Epithelial cell of proximal tubule (primary cell): ENCODE data around the gene U2SURP. TPM values are rescaled to one million over a fixed set of nuclear protein-coding genes. Genes with fewer than 3 reads are reported as not detected.
"Not testable (repeated sequence)": the region's sequence is repeated elsewhere in the genome, so short reads cannot be mapped to it uniquely, and the experiment has no call there.

ENCODE experiments used
- DNase-seq: peaks from one replicate; pipeline ENCODE4 v3.0.0-alpha.2; 2011; ENCODE audit warnings: low read depth
- H3K4me3 ChIP-seq: 2 replicates; pipeline ENCODE4 v1.5.1; 2011; ENCODE audit warnings: low read depth, mild to moderate bottlenecking, low read length
- CTCF ChIP-seq: conservative IDR thresholded peaks from 2 replicates; pipeline ENCODE4 v1.5.1; 2012; ENCODE audit warnings: low read depth, mild to moderate bottlenecking, low read length
- total RNA-seq: library from RNA; depleted of rRNA; stranded (reverse); fragments of >200 nt; gene quantifications from 2 replicates; pipeline ENCODE4 v1.2.3, GENCODE V29; 2015

Gene U2SURP
- total RNA-seq, 1 donor from 2014 or later: 77.7 TPM

GRCh38 chr3:143067201-143067600, 65.8 kb downstream of the U2SURP start:
- DNase-seq: no peak
- no peak for TF ChIP-seq CTCF

DNA sequence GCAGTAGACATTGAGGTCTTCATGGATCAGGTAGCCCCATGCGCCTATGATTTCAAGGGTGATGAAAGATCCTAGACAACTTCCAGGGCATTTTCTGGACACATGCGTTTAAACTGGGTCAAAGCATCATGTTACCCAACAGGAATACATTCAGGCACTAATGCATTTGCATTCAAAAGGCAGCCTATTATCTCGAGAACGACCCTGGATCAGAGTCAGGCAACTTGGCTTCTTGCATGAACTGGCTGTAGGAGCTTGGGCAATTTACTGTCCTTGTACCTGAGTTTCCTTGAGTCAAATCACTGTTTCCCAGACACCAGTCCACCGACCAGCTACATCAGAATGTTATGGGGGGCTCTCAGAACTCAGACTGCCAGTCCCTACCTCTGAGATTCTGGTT, 66.7 kb downstream of the U2SURP start:
- no peak overlapping the region for H3K4me3 ChIP-seq
- DNase-seq: no peak
- no peak for TF ChIP-seq CTCF

More at GRCh38 chr3:143067201-143067600, 65.8 kb downstream of the U2SURP start:
- no peak overlapping the region for H3K4me3 ChIP-seq

DNA sequence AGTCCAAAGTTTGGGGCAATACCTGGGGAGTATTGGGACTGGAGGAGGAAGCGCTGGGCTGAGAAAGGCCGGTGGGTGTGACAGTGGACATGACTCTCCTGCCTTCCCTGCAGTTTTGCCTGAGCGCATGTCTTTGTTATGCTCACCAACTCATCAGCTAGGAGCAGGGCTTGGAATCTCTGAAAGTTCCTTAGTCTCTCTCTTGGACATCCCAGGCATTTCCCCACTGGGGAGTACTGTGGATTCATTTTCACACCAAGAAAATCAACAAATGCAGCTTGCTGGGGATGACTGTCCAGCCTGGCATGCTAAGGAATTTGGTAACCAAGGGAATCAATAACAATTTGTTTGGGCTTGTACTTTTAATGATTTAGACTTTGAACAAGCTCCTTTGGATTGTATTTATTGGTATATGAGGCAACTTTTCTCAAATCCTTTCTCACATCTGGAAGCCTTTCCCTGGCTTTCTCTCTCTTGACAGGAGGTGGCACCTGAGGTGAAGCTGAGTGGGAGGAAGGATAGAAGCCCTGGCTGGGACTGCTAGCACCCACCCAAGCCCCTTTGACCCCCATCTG, 69.7 kb downstream of the U2SURP start:
- TF ChIP-seq CTCF: peak; percentile 44
- no peak overlapping the region for H3K4me3 ChIP-seq
- peak; percentile 91 for DNase-seq

DNA sequence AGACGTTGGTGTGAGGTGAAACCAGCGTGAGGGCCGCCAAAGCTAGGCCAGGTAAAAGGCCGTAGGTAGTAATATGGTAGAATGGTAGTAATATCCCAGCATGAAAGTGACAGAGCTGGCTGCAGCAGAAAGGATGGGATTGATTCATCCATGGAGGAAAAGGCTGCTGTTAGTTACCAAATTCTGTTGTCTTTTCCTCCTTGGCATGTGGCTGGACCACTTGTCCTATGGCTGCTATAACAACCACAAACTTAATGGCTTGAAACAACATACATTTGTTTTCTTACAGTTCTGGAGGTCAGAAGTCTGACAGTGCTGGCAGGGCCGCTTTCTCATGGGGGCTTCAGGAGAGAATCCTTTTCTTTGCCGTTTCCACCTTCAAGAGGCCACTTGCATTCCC, 70.4 kb downstream of the U2SURP start:
- H3K4me3 ChIP-seq: no peak overlapping the region
- TF ChIP-seq CTCF: no peak
- no peak for DNase-seq

GRCh38 chr3:143072298-143073020, 71.1 kb downstream of the U2SURP start:
- DNase-seq, H3K4me3 ChIP-seq: not testable (repeated sequence)

DNA sequence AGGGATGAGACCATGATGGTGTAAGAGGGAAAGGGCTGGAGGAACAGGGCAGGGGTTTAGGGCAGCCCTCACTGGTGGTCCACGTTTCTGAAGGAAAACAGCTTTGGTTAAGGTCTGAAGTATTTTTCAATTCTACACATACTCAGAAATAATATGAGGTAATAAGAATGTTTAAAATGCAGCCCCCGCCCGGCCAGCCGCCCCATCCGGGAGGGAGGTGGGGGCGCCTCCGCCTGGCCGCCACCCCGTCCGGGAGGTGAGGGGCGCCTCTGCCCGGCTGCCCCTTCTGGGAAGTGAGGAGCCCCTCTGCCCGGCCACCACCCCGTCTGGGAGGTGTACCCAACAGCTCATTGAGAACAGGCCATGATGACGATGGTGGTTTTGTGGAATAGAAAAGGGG, 72.2 kb downstream of the U2SURP start:
- DNase-seq, H3K4me3 ChIP-seq: not testable (repeated sequence)

DNA sequence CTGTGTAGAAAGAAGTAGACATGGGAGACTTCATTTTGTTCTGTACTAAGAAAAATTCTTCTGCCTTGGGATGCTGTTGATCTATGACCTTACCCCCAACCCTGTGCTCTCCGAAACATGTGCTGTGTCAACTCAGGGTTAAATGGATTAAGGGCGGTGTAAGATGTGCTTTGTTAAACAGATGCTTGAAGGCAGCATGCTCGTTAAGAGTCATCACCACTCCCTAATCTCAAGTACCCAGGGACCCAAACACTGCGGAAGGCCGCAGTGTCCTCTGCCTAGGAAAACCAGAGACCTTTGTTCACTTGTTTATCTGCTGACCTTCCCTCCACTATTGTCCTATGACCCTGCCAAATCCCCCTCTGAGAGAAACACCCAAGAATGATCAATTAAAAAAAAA, 72.6 kb downstream of the U2SURP start:
- DNase-seq, H3K4me3 ChIP-seq: not testable (repeated sequence)

- no peak for TF ChIP-seq CTCF
- no peak overlapping the region for H3K4me3 ChIP-seq
- DNase-seq: peak; percentile 36
Measured at GRCh38 chr3:143078883-143079282, 77.5 kb downstream of the U2SURP start.
